ENCODE measurements around the gene ZNF789.

Gene ZNF789

GRCh38 chr7:99478464-99479440 is 6.1 kb downstream of the ZNF789 start:
- no peak for TF ChIP-seq CTCF (IDR thresholded peaks at IDR 0.05; ENCODE audit: low read depth, low read length)
- H3K27me3 ChIP-seq: no peaks in the 10 kb centered on the region
- no peaks in the 10 kb centered on the region; the same call in 1 of the 2 replicates for H3K4me1 ChIP-seq
- no peak overlapping the region for H3K4me3 ChIP-seq (ENCODE audit: low read depth, low read length)
- peaks cover 23% of the 10 kb centered on the region for H3K36me3 ChIP-seq
- no peaks in the 10 kb centered on the region for H3K9me3 ChIP-seq
- no peak for DNase-seq

- Histone ChIP-seq H3K9me3 (no peaks in the 10 kb centered on the region), H3K4me1 (no peaks in the 10 kb centered on the region), H3K4me3 (ENCODE audit: low read depth, low read length) (no peak overlapping the region), H3K36me3 (peaks cover 14% of the 10 kb centered on the region), H3K27me3 (no peaks in the 10 kb centered on the region)
- DNase-seq: no peak
- no peak for TF ChIP-seq CTCF (IDR thresholded peaks at IDR 0.05; ENCODE audit: low read depth, low read length)
Measured at GRCh38 chr7:99485094-99485493, 12.4 kb downstream of the ZNF789 start.

- no peak overlapping the region for H3K4me3 ChIP-seq (ENCODE audit: low read depth, low read length)
- peaks cover 10% of the 10 kb centered on the region for H3K9me3 ChIP-seq
- H3K4me1 ChIP-seq: no peaks in the 10 kb centered on the region
- peak; percentile 8; the same call in 1 of the 2 replicates for TF ChIP-seq CTCF (IDR thresholded peaks at IDR 0.05; ENCODE audit: low read depth, low read length)
- DNase-seq: no peak
- peaks cover 19% of the 10 kb centered on the region for H3K36me3 ChIP-seq
- H3K27me3 ChIP-seq: no peaks in the 10 kb centered on the region
Measured at GRCh38 chr7:99489235-99489634, 16.5 kb downstream of the ZNF789 start.

GRCh38 chr7:99490878-99491277 is 18.2 kb downstream of the ZNF789 start:
- DNase-seq: no peak
- Histone ChIP-seq H3K4me3 (ENCODE audit: low read depth, low read length) (no peak overlapping the region), H3K9me3 (peaks cover 10% of the 10 kb centered on the region), H3K36me3 (peaks cover 34% of the 10 kb centered on the region), H3K4me1 (no peaks in the 10 kb centered on the region), H3K27me3 (no peaks in the 10 kb centered on the region)
- TF ChIP-seq CTCF (IDR thresholded peaks at IDR 0.05; ENCODE audit: low read depth, low read length): peak; percentile 14; the same call in 1 of the 2 replicates

- no peak for TF ChIP-seq CTCF (IDR thresholded peaks at IDR 0.05; ENCODE audit: low read depth, low read length)
- peaks cover 50% of the 10 kb centered on the region for H3K36me3 ChIP-seq
- no peaks in the 10 kb centered on the region for H3K27me3 ChIP-seq
- H3K9me3 ChIP-seq: peaks cover 10% of the 10 kb centered on the region
- H3K4me3 ChIP-seq (ENCODE audit: low read depth, low read length): no peak overlapping the region
- DNase-seq: no peak
- H3K4me1 ChIP-seq: no peaks in the 10 kb centered on the region
Measured at GRCh38 chr7:99493823-99494222, 21.1 kb downstream of the ZNF789 start.
